Measurements from ENCODE around the gene ATN1.

The ATN1 gene

DNA sequence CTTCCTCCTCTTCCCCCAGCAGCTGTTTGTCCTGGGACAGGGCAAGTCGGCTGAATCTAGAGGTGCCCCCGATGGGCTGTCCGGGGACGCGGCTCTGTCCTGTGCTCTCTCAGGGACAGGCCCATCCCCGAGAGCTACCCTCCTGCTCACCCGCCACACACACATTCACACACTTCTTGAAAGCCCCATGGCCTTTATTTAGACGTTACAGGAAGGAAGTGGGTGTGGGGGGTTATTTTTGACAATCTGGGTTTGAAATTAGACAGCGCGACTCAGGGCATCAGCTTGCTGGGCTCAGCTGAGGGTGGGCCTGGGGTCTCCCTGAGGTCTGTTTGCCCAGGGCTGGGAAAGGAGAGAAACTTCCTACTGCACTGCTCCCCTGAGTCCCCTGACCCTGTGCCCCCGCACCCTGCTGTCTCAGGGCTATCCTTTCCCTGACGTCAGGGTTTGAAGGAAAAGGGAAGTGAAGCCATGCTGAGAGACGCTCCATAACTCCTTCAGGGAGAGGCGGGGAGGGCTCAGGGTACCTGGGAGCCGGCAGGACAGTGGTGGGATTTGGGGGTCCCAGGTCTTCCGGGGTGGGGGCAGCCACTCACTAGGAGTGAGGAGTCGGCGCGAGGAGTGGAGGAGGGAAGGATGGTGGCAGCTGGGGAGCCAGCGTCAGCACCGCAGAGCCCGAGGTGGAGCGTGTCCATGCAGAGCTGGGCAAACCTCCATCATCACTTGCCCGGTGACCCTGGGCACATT, 31.5 kb downstream of the ATN1 start:
- peak; percentile 8 for DNase-seq (ENCODE audit: low spot score)

DNA sequence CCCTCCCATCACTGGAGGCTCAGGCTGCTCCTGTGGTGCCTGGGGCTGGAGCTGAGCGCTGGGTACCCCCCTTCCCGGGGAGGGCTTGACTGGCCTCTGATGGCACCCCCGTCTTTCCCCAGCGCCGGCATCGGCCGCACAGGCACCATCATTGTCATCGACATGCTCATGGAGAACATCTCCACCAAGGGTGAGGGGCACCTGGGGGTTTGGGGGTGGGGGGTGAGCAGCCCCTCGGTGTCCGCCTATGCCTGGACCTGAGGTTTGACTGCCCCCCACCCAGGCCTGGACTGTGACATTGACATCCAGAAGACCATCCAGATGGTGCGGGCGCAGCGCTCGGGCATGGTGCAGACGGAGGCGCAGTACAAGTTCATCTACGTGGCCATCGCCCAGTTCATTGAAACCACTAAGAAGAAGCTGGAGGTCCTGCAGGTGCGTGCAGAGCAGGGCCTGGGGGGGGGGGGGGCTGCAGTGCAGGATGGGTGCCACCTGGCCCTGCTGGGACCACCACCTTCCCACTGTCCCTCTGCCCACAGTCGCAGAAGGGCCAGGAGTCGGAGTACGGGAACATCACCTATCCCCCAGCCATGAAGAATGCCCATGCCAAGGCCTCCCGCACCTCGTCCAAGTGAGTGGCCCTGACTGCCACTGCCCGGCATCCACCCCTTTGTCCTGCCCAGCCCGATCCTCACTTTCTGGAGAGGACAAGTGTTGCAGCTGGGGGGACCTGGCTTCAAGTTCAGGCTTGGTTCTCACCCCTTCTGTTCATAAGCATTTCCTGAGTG, 32.2 kb downstream of the ATN1 start:
- peak; percentile 3 for DNase-seq (ENCODE audit: low spot score)

DNA sequence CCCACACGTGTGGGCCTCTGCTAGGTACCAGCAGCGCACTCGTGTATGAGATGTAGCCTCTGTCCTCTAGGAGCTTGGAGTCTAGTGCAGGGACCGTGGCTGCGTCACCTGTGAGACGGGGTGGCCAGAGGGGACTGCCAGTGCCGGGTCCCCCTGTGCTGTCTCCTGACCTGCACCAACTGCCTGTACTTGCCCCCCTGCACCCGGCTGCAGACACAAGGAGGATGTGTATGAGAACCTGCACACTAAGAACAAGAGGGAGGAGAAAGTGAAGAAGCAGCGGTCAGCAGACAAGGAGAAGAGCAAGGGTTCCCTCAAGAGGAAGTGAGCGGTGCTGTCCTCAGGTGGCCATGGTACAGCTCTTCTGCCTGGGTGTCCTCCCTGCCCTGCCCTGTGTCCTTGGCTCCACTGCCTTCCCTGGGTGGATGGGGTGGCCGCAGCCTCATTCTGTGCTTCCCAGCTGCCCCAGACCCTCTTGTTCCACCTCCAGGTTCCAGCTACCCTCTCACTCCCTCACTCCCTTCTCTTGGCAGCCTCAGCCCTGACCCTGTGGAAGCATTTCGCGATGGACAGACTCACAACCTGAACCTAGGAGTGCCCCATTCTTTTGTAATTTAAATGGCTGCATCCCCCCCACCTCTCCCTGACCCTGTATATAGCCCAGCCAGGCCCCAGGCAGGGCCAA, 33.0 kb downstream of the ATN1 start:
- peak; percentile 23 for DNase-seq (ENCODE audit: low spot score)

DNA sequence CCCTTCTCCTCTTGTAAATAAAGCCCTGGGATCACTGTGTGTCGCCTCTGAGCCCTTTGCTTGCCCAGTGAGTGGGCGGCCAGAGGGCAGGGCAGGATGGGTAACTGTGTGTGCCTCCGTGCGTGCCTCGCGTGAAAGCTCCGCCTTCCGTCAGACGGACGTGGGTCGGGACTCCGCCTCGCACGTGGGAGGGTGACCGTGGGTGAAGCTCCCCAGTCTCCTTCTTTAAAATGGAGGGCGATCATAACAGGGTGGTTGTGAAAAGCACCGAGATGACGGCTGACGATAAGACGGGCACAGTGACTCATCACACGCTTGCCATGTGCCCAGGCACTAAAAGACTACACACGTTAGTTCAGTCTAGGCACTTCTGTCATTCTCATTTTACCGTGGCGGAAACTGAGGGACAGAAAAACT, 33.5 kb downstream of the ATN1 start:
- DNase-seq (ENCODE audit: low spot score) = peak; percentile 23

DNA sequence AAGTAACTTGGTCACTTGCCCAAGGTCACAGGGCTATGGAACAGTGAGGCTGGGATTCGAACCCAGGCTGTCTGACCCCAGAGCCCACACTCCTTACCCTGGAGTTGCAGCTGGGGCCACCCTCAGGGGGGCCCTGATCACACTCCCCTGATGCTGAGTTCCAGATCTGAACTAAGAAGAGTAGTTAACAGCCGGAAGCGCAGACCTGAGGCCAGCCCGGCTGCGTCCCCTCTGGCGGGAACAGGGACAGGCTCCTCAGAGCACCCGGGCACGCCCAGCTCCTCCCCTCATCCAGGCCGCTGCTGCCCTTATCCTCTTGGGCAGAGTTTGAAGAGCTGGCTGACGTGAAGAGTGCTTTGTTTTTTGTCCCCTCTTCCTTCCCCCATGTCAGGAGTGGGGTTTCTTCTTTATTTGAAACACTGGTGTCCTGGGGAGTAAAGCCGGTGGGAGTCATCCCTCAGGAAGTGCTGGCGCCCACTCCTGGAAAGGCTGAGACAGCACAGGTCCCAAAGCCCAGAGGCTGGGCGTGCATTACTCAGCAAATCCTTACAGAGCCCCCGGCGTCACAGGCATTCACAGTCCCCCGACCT, 34.0 kb downstream of the ATN1 start:
- peak; percentile 83 for DNase-seq (ENCODE audit: low spot score)

DNA sequence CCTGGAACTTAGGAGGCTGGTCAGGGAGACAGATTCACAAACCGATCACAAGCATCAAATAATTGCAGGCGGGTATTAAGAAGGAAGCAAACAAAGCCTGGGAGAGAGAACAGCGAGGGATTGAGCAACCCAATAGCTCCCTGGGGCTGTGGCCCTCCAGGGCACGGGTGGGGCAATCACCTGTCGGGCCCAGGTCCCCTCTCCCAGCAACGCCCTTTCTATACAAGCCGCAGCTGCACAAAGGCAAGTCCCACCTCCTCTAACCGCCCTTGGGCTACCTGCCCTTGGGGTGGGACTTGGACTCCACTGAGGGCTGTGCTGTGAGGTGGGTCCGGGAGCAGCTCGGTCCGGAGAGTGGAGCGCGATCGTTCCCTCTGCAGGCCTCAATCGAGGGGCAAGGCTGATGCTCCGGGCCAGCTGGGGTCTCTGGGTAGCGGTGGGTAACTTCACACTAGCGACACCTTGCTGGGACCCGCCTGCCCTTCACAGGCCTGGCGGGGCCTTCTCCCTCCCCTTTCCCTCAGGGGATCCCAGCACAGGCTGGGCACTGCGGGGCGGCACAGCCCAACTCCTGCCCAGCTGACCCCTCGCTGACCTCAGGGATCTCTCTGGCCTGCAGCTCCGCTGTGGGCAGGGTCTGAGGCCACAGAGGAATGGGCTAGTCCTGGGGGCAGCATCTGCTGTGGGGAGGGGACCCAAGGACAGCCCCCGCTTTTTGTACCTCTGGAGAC, 34.7 kb downstream of the ATN1 start:
- no peak for DNase-seq (ENCODE audit: low spot score)

DNA sequence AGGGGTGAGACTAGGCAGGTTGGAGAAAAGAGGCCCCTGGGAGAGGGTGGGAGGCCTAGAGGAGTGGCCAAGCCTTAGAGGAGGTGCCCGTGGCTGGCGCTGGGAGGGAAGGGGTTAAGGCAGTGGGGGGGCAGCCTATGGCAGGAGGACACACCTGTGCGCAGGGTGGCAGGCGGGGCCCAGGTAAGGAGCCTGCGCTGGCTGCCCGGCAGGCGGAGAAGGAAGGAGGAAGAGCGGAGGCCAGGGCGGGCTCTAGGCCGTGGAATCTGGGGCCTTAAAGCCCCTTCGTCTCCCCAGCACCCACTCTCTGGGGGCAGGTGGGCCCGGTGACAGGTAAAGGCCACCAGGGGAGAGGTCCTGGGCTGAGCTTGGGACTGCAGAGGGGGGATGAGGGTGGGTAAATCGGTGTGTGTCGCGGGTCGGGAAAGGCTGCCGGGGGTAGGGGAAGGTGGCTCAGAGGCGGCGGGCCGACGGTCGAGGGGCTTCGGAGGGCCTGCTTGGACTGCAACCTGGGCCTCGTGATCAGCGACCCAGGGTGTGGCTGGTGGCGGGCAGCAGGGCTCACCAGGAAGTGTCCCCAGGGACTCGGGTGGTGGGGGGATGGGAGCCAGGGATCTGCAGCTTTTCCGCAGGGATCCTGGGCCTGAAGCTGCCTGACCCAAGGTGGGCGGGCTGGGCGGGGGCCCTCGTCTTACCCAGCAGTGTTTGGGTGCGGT, 35.4 kb downstream of the ATN1 start:
- DNase-seq (ENCODE audit: low spot score) = no peak

DNA sequence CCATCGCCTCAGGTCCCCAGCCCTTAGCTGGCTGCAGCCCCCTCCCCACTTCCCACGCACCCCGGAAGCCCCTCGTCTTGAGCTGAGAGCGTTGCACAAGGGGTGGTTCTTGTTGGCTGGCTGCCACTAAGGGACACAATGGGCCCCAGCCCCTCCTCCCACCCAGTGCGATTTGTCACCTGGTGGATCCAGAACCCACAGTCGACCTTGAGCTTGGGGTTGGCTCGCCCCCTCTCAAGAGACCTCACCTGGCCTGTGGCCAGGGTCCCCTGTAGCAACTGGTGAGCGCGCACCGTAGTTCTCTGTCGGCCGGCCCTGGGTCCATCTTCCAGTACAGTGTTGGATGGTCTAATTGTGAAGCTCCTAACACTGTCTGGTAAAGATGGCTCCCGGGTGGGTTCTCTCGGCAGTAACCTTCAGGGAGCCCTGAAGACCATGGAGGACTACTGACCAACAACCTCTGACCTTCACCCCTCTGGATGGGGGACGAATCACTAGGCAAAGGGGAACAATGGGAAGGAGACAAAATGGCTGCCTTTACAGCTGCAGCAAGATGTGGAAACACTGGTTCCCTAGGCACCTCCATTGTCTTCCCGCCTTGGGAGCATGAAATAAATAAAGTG, 36.1 kb downstream of the ATN1 start:
- no peak for DNase-seq (ENCODE audit: low spot score)

DNA sequence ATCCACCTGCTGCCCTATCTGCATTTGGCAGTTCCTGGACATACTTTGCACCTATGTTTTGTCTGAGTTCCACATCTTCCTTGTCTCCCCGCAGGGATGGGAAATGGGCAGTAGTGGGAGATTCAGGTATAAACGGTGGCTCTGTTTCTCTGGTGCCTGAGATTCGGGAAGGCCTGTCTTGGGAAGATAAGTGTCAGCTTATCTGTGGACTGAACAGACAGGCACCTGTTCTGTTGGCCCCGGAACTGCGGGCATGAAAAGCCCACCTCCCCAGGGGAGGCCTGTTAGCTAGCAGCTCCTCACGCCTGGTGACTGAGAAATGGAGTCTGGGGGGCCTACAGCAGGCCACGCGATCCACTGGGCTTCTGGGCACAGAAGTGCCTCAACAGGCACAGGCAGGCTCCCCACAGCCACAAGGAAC, 36.9 kb downstream of the ATN1 start:
- no peak for DNase-seq (ENCODE audit: low spot score)

DNA sequence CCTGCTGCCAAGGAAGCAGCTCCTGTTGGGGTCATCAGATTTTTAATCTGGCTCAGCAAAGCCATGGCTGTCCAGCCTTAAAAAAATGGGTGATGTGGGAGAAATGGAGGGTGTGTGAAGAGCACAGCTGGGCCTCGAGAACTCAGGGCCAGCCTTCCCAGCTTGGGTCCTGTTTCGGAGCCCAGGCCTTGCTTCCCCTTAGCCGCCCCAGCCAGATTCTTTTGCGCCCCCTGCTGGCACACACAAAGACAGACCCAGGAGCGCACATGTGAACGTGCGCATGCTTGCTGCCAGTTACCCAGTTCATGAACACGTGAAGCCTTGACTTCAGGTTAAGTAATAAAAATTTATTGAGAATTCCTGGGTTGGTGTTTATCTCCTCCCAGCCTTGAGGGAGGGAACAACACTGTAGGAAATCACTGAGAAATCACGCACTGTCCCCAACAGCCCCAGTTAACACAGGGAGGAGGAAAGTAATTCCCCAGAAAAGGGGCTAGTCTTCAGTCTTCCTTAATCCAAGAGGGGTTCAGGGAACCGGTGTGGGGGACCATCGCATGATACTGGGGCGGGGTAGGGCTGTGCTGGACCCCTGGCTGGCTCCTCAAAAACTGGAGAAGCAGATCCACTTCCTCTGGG, 37.4 kb downstream of the ATN1 start:
- DNase-seq (ENCODE audit: low spot score) = peak; percentile 90

DNA sequence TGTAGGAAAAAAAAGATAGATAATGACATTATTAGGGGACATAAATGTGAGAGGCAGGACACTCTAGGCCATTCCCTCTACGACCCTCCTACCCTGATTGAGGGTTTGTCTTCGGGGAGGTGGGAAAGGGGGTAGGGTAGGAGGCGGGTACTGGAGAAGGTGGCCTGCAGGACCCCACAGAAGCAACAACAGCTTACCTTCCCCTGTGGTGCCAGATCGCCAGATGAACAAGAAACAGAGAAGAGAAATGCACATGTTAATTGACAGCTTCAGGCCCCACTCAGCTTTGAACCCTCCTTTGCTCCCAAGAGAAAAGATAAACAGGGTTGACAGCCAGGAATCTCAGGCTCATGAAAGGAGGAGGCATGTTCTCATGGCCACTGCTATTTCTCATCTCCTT, 38.0 kb downstream of the ATN1 start:
- DNase-seq (ENCODE audit: low spot score) = peak; percentile 6

DNA sequence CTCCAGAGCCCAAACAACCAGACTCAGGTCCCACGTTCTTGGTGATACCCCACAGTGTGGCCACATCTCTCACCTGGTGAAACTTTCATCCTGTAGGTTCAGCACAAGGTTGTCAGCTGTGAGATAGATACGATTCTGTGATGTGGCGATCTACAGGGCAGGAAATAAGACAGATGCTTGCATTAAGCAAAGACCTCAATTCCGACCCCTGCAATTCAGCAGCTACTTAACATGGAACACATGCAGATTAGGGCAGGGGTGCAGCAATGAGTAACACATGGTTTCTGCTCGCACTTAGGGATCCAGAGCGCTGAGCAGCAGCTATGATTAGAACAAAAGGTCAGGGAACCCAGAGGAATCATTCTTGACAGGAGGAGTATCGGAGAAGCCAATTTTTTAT, 38.6 kb downstream of the ATN1 start:
- no peak for DNase-seq (ENCODE audit: low spot score)

DNA sequence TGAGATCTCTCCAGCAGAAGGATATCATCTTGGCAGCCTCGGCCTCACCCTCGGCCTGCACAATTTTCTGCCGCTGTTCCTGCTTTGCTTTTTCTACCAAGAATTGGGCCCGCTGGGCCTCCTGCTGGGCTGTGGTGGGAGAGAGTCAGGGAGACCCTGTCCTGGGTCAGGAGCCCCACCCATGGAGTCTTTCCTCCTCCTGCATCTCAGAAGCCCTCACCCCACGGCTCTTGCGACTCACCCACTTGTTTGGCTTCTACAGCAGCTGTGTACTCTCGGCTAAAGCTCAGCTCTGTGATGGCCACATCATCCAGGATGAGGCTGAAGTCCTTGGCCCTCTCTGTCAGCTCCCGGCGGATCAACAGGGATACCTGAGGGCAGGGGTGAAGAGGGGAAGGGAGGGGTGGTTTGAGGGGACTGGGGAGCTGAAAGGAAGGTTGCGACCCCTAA, 39.9 kb downstream of the ATN1 start:
- DNase-seq (ENCODE audit: low spot score) = no peak

DNA sequence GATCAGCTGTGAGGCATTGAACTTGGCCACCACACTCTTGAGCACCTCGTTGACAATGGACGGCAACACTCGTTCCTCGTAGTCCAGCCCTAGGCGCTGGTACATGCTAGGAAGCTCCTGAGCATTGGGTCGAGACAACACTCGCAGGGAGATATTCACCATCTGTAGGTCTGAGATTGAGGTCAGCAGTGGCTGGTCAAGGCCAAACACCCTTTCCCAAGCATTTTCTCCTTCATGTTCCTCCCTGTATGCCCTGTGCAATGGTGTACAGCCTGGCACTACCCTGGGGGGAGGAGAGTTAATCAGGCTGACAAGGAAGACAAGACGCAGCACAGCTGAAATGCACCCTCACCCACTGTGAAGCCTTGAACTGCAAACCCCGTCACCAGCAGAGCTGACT, 40.7 kb downstream of the ATN1 start:
- DNase-seq (ENCODE audit: low spot score) = no peak

DNA sequence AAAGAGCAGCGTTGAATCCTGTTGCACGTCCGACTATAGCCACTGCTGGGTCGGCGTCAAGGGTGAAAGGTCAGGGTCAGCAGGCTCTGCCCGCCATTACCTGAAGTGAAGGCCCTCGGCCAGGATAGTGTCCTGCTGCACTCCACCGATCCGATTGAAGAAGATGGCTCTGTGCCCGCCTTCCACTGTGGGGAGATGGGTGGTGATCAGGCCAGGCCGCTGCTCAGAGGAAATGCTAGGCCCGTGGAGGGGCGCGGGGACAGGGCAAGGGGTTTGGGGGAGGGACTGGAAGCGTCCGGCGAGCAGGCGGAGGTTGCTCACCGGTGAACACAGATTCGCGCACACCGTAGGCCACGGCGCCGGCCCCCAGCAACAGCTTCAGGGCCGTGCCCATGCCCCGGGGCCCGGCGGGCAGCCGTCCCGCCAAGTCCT, 42.4 kb downstream of the ATN1 start:
- peak; percentile 13 for DNase-seq (ENCODE audit: low spot score)

DNA sequence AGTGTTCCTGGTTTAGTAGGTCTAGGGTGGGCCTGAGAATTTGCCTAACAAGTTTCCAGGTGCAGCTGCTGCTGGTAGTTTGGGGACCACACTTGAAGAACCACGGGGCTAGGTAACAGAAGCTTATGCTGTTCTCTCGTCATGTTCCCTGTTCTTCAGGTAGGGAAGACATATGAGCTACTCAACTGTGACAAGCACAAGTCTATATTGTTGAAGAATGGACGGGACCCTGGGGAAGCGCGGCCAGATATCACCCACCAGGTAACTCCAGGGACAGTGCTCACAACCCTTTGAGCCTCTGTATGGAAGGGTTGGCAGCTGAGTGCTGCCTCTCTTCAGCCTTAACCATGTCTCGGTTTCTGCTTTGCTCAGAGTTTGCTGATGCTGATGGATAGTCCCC, 46.4 kb downstream of the ATN1 start:
- DNase-seq (ENCODE audit: low spot score) = no peak

DNA sequence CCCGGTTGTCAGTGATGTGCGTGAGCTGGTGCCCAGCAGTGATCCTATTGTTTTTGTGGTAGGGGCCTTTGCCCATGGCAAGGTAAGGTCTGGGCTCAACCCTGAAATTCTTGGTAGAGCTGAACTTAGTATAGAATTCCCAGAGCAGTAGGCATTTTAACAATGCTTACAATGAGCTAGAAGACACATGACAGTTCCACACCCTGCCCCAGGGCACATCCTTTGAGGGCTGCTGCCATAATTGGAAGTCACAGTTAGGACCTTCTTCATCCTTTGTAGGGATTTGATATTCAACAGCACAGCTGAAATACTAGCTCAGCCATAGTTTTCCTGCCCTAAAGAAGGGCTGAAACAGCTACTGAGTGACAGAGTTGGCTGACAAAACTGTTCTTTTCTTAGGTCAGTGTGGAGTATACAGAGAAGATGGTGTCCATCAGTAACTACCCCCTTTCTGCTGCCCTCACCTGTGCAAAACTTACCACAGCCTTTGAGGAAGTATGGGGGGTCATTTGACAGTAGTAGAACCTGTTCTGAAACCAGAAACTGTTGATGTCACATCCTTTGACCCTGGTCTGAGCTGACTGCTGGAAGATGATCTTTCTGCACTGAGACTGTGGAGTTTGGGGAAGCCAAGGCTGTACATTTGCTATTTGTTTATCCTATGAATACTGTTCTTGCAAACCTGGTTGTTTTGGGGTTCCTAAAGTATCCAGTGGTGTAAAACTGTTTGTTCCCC, 47.7 kb downstream of the ATN1 start:
- DNase-seq (ENCODE audit: low spot score) = no peak

DNA sequence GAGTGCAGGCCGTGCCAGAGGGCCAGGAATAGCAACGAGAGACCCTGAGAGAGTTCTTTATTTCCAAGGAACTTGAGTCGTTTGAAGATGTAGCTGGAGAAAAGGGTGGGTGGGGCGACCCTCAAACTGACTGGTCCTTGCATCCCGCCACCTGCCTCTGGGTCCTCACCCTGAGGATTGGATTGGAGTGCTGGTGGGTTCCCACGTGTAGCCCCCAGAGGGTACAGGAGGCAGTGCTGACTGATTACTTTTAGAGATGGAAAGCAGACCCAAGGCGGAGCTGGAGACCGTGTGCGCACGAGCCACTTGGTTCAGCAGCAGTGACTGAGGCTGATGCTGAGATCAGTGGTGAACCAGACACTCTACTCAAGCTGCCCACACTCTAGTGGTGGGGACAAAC, 49.9 kb downstream of the ATN1 start:
- no peak for DNase-seq (ENCODE audit: low spot score)

DNA sequence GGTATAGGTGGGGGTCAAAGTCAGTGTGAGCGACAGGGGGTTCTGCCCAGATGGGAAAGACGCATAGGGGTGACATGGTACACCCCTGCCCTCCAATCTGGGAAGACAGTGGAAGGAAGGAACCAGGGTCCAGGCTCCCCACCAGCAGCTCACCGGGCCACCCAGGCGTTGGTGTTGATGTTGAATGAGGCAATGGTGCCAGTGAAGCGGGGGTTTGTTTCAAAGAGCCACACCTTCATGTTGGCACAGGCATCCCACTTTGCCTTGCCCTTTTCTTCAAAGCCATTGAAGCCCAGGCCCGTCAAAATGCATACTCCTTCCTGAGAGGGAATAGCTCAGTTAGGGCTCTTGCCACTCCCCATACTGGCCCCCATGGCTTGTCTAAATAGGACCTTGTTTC, 50.4 kb downstream of the ATN1 start:
- no peak for DNase-seq (ENCODE audit: low spot score)

All from hepatic stellate cell (primary cell).